Prostate gland (tissue), 2 donors: Measurements from ENCODE around the gene TOGARAM2.

Source experiments
- CTCF ChIP-seq, 4 experiments: fragments of 200-600 bp in 2 of 4; fragments of 450-650 bp in 2 of 4; sonication (generic) in 2 of 4; IDR thresholded peaks; 1 replicate in 3 of 4; 2 replicates in 1 of 4; pipeline ENCODE4 v1.5.1; 2016 to 2019; ENCODE audit warnings: antibody characterized with exemption in 4 of 4, mild to moderate bottlenecking in 2 of 4, moderate library complexity in 2 of 4
- POLR2A ChIP-seq: fragments of 450-650 bp; IDR thresholded peaks from one replicate; pipeline ENCODE4 v1.6.1; 2016; ENCODE audit warnings: antibody characterized with exemption, mild to moderate bottlenecking
- POLR2AphosphoS5 ChIP-seq: sonication (generic); formaldehyde crosslinking; IDR thresholded peaks from one replicate; pipeline ENCODE4 v1.6.1; 2017; ENCODE audit warnings: antibody characterized with exemption

- TF ChIP-seq CTCF (IDR thresholded peaks at IDR 0.05) (no peak), POLR2A (no peak), POLR2AphosphoS5 (no peak)
Observed at GRCh38 chr2:29056452-29056851, 75.4 kb downstream of the TOGARAM2 start.
